Activated naive CD4-positive, alpha-beta T cell treated with anti-CD3 and anti-CD28 coated beads, Interleukin-2, amount 50 U/mL, for 24 hours (primary cell): ENCODE data around the gene PTPN7.
"Not testable (repeated sequence)": the region's sequence is repeated elsewhere in the genome, so short reads cannot be mapped to it uniquely, and the experiment has no call there.

Source experiments
- H3K27ac Mint-ChIP-seq: one replicate; pipeline ENCODE4 v1.8.0; 2021; ENCODE audit warnings: mild to moderate bottlenecking, mixed read lengths
- H3K27me3 Mint-ChIP-seq: one replicate; pipeline ENCODE4 v1.8.0; 2021; ENCODE audit warnings: mixed read lengths
- H3K36me3 Mint-ChIP-seq: one replicate; pipeline ENCODE4 v1.8.0; 2021; ENCODE audit warnings: mixed read lengths
- H3K4me1 Mint-ChIP-seq: one replicate; pipeline ENCODE4 v1.8.0; 2021; ENCODE audit warnings: mixed read lengths
- H3K4me3 Mint-ChIP-seq: one replicate; pipeline ENCODE4 v1.8.0; 2021; ENCODE audit warnings: mild to moderate bottlenecking, mixed read lengths
- H3K9me3 Mint-ChIP-seq: one replicate; pipeline ENCODE4 v1.8.0; 2021; ENCODE audit warnings: mixed read lengths

Gene PTPN7

GRCh38 chr1:202122639-202123335, 37.6 kb downstream of the PTPN7 start, which contains the start of gene GPR37L1:
TSS of gene GPR37L1 (plus strand) at chr1:202122917. CDS start at chr1:202122964, 47 bp downstream.
- H3K9me3 Mint-ChIP-seq = no peaks in the 10 kb centered on the region
- no peaks in the 10 kb centered on the region for H3K4me1 Mint-ChIP-seq
- H3K27me3 Mint-ChIP-seq = peaks cover 2% of the 10 kb centered on the region
- H3K36me3 Mint-ChIP-seq = no peaks in the 10 kb centered on the region
- no peak within 1 kb of the TSS for H3K27ac Mint-ChIP-seq
- H3K4me3 Mint-ChIP-seq = no peak within 1 kb of the TSS

DNA sequence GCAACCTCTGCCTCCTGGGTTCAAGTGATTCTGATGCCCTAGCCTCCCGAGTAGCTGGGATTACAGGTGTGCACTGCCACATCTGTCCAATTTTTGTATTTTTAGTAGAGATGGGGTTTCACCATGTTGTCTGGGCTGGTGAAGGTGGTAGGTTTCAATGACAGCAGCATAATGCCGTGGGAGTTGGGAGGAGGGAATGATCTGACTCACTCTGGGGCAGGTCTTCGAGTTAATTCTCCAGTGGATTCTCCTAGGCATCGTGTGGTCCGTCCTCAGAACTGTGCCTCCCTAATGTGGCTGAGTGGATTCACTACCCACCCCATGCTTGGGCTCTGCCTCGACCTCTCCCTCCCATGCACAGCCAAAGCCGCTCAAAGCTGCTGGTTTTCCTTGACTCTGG, 39.4 kb downstream of the PTPN7 start:
- Mint-ChIP-seq H3K27me3 (no peaks in the 10 kb centered on the region), H3K36me3 (no peaks in the 10 kb centered on the region), H3K9me3 (no peaks in the 10 kb centered on the region), H3K4me3 (no peak overlapping the region), H3K4me1 (no peaks in the 10 kb centered on the region), H3K27ac (no peak overlapping the region)

GRCh38 chr1:202117898-202118371, 42.5 kb downstream of the PTPN7 start:
- H3K36me3 Mint-ChIP-seq = no peaks in the 10 kb centered on the region
- H3K9me3 Mint-ChIP-seq = no peaks in the 10 kb centered on the region
- H3K27me3 Mint-ChIP-seq = peaks cover 2% of the 10 kb centered on the region
- no peaks in the 10 kb centered on the region for H3K4me1 Mint-ChIP-seq
- H3K4me3 Mint-ChIP-seq = no peak overlapping the region
- no peak overlapping the region for H3K27ac Mint-ChIP-seq

GRCh38 chr1:202116287-202116686, 44.1 kb downstream of the PTPN7 start:
- Mint-ChIP-seq H3K4me1 (no peaks in the 10 kb centered on the region), H3K27me3 (peaks cover 2% of the 10 kb centered on the region), H3K27ac (no peak overlapping the region), H3K36me3 (no peaks in the 10 kb centered on the region), H3K9me3 (no peaks in the 10 kb centered on the region), H3K4me3 (no peak overlapping the region)

- Mint-ChIP-seq H3K27me3 (peaks cover 2% of the 10 kb centered on the region), H3K36me3 (no peaks in the 10 kb centered on the region), H3K9me3 (no peaks in the 10 kb centered on the region), H3K4me3 (no peak overlapping the region), H3K27ac (no peak overlapping the region), H3K4me1 (no peaks in the 10 kb centered on the region)
These were observed 46.6 kb downstream of the PTPN7 start for GRCh38 chr1:202113690-202114300.

DNA sequence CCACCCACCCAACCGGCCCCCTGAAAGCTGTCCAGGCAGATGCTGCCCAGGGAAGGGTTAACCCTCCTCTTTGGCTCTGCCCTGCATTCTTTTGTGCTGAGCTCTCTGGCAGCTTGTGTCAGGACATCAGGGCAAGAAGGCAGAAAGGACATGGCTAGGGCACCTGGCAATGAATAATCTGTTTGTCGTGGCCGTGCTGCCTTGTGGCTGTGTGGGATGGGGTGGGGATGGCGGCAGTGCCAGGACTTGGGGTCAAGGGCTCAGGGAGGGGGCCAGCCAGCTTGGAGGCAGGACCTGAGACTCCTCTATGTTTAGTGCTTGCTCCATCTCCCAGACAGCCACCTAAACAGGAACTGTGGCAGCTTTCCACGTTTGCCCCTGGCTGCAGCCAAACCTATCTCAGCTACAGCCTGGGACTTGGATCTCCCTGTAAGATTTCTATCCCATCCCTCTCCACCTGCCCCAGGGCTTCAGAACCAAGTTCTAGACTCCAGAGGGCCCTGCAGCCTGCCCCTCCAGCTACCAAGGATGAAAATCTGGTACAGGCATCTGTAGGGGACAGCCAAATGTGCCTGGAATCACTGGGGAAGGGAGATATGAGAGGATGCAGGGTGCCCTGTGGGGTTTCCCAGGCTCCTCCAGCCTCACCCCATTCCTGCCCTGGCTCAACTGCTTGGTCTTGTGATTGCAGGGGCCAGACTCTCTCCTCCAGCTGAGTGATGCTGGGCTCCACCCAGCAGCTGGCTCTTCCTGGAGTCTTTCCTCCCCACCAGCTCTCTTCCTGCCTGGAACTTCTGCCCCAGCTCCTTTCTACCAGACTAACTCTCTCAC, 47.3 kb downstream of the PTPN7 start:
- H3K4me3 Mint-ChIP-seq = no peak overlapping the region
- H3K27ac Mint-ChIP-seq = no peak overlapping the region
- H3K27me3 Mint-ChIP-seq = peaks cover 2% of the 10 kb centered on the region
- no peaks in the 10 kb centered on the region for H3K4me1 Mint-ChIP-seq
- no peaks in the 10 kb centered on the region for H3K9me3 Mint-ChIP-seq
- no peaks in the 10 kb centered on the region for H3K36me3 Mint-ChIP-seq

DNA sequence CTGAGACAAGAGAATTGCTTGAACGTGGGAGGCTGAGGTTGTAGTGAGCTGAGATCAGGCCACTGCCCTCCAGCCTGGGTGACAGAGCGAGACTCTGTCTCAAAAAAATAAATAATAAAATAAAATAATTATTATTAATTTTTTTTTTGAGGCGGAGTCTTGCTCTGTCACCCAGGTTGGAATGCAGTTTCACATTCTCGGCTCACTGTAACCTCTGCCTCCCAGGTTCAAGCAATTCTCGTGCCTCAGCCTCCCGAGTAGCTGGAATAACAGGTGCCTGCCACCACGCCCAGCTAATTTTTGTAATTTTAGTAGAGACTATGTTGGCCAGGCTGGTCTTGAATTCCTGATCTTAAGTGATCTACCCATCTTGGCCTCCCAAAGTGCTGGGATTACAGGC, 48.8 kb downstream of the PTPN7 start:
- H3K36me3 Mint-ChIP-seq, H3K4me3 Mint-ChIP-seq, H3K27me3 Mint-ChIP-seq, H3K9me3 Mint-ChIP-seq, H3K4me1 Mint-ChIP-seq, H3K27ac Mint-ChIP-seq: not testable (repeated sequence)

DNA sequence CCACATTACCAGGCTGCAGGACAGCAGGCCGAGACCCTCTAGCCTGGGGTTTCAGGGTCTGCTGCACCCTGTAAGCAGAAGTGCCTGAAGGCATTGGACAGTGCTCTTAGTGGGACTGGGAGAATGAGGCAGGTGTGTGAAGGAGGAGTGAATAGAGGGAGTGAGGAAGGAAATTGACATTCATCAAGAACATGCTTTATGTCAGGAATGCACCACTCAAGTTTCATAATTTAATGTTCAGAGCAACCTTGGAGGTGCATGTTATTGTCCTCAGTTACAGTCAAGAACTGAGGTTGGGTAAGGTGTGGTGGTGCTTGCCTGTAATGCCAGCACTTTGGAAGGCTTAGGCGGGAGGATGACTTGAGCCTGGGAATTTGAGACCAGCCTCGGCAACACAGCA, 49.4 kb downstream of the PTPN7 start:
- Mint-ChIP-seq H3K4me3 (no peak overlapping the region), H3K4me1 (no peaks in the 10 kb centered on the region), H3K27me3 (peaks cover 2% of the 10 kb centered on the region), H3K36me3 (no peaks in the 10 kb centered on the region), H3K27ac (no peak overlapping the region), H3K9me3 (no peaks in the 10 kb centered on the region)

GRCh38 chr1:202107801-202108731, 52.3 kb downstream of the PTPN7 start:
- H3K27ac Mint-ChIP-seq = no peak overlapping the region
- peaks cover under 1% of the 10 kb centered on the region for H3K27me3 Mint-ChIP-seq
- no peaks in the 10 kb centered on the region for H3K4me1 Mint-ChIP-seq
- no peak overlapping the region for H3K4me3 Mint-ChIP-seq
- no peaks in the 10 kb centered on the region for H3K36me3 Mint-ChIP-seq
- no peaks in the 10 kb centered on the region for H3K9me3 Mint-ChIP-seq

GRCh38 chr1:202107321-202107761, 53.1 kb downstream of the PTPN7 start:
- H3K27me3 Mint-ChIP-seq = no peaks in the 10 kb centered on the region
- H3K9me3 Mint-ChIP-seq = no peaks in the 10 kb centered on the region
- H3K4me1 Mint-ChIP-seq = no peaks in the 10 kb centered on the region
- H3K4me3 Mint-ChIP-seq = no peak overlapping the region
- H3K27ac Mint-ChIP-seq = no peak overlapping the region
- no peaks in the 10 kb centered on the region for H3K36me3 Mint-ChIP-seq

DNA sequence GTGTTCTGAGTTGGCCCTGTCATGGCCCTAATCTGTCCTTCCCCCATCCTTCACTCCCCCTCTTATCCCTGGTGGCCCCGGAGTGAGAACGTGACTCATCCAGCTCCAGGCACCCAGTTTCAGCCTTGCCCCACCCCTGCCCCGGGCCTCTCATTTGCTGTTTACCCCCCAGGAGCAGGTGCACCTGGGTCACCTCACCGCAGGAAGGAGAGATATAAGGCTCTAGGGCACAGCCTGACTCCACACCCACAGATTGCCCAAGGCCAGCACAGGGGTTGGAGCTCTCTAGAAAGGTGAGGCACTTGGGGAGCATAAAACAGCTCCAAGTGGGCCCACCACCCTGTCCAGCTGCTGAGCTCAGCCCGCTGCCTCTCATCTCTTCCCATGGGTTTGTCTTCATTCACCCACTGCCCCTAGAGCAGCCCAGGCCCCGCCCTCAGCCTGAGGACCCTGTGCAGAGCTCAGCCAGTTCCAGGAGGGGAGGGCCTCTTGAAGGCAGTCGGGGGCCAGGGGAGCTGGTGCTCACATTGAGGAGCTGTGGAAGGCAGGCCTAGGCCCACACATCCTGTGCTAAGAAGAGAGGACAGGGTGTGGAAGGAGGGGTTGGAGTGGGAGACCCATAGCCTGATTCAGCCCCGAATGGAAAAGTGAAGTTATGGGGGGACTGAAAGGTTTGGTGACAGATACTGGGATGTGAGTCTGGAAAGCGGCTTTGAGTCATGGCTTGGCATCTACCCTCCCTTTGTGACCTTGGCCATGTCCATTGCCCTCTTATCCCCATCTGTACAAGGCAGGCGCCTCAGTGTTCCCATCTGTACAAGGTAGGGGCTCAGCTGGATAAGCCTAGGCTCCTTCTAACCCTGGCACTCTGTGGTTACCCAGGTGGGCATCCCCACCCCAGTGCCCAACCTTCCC, 53.8 kb downstream of the PTPN7 start:
- Mint-ChIP-seq H3K4me1 (no peaks in the 10 kb centered on the region), H3K27ac (no peak overlapping the region), H3K36me3 (no peaks in the 10 kb centered on the region), H3K27me3 (no peaks in the 10 kb centered on the region), H3K9me3 (no peaks in the 10 kb centered on the region), H3K4me3 (no peak overlapping the region)

- H3K4me3 Mint-ChIP-seq = no peak overlapping the region
- H3K36me3 Mint-ChIP-seq = no peaks in the 10 kb centered on the region
- H3K27me3 Mint-ChIP-seq = no peaks in the 10 kb centered on the region
- H3K27ac Mint-ChIP-seq = no peak overlapping the region
- H3K9me3 Mint-ChIP-seq = no peaks in the 10 kb centered on the region
- no peaks in the 10 kb centered on the region for H3K4me1 Mint-ChIP-seq
These were observed 54.6 kb downstream of the PTPN7 start for GRCh38 chr1:202105571-202106339.

DNA sequence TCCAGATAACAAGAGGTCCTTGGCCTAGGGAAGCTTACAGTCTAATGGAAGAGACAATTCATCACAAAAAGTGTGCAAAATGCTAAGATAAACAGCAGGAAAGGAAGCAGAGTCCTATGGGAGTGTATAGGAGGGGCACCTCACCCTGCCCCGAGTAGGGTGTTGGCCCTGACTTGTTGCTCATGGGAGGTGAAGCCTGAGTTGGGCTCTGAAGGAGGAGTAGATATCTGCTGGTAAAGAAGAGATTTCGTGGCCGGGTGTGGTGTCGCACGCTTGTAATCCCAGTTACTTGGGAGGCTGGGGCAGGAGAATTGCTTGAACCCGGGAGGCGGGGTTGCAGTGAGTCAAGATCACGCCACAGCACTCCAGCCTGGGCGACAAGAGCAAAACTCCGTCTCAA, 56.3 kb downstream of the PTPN7 start:
- Mint-ChIP-seq H3K36me3 (no peaks in the 10 kb centered on the region), H3K9me3 (no peaks in the 10 kb centered on the region), H3K27me3 (no peaks in the 10 kb centered on the region), H3K27ac (no peak overlapping the region), H3K4me1 (no peaks in the 10 kb centered on the region), H3K4me3 (no peak overlapping the region)

DNA sequence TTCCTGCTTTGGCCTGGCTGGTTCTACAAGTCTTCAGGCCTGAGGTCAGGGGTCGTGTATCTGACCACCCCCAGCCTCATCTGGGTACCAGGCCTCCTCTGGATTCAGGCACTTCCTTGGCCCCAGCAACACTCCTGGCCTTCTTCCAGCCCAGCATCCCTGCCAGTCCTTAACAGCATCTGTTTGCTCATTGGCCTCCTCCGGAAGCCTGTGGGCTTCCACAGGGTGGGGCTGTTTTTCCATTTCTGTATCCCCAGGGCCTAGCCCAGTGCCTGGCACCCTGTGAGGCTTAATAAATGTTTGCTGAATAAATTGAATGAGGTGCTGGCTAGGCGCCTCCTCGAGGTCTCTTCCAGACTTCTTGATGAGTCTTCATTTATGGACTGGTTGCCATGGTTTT, 59.2 kb downstream of the PTPN7 start:
- H3K27me3 Mint-ChIP-seq = peaks cover 2% of the 10 kb centered on the region

More for the DNA sequence above, 59.2 kb downstream of the PTPN7 start:
- Mint-ChIP-seq H3K36me3 (no peaks in the 10 kb centered on the region), H3K27ac (no peak overlapping the region), H3K4me3 (no peak overlapping the region), H3K9me3 (no peaks in the 10 kb centered on the region), H3K4me1 (no peaks in the 10 kb centered on the region)
